ENCODE data around the gene MEF2A.

Gene MEF2A

DNA sequence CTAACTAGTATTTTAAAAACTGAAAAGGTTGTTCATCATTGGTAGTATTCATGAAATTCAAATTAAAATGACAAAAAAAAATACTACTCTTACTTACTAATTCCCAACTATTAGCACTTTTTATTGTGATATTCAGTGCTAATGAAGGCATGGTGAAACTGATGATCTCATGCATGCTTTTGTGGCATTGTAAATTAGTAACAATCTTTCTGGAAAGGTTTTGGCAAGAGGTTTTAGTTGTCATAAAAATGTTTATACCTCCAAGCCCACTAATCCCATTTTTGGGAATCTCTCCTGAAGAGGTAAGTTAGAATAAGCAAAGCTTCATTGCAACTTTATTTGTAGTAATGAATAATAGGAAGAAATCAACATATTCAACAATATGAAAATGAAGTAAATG is 114.5 kb downstream of the MEF2A start:
- ATAC-seq, result no peak
- Mint-ChIP-seq H3K27me3 (no peaks in the 10 kb centered on the region), H3K27ac (no peak overlapping the region)

DNA sequence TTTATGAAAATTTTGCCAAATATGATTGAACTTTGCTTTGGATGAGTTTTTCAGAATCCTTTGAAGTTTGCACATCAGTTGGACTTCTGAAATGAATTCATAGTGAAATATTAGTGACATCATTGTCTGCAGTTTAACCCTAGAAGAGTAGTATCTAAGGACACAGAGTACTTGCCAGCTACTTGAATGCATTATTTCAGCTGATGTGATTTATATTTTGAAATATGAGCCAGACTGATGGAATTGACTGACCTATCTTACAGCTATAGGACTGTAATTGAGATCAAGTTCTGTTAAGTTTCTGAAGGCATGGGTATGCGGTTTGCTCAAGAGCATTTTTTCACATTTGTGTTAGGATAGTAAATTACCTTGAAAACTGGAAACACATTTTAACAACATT is 116.2 kb downstream of the MEF2A start:
- peaks cover 34% of the 10 kb centered on the region for H3K4me1 Mint-ChIP-seq
- no peak overlapping the region for H3K27ac Mint-ChIP-seq
- H3K27me3 Mint-ChIP-seq, result no peaks in the 10 kb centered on the region
- no peak for DNase-seq
- no peak for ATAC-seq
- H3K9me3 Mint-ChIP-seq, result peaks cover 12 to 30% of the 10 kb centered on the region in 2 donors
- no peak overlapping the region for H3K4me3 Mint-ChIP-seq

More for the DNA sequence above, 114.5 kb downstream of the MEF2A start:
- H3K9me3 Mint-ChIP-seq, result peaks cover 8 to 15% of the 10 kb centered on the region in 2 donors
- DNase-seq, result no peak
- no peak overlapping the region for H3K4me3 Mint-ChIP-seq
- H3K4me1 Mint-ChIP-seq, result peaks cover 35% of the 10 kb centered on the region

DNA sequence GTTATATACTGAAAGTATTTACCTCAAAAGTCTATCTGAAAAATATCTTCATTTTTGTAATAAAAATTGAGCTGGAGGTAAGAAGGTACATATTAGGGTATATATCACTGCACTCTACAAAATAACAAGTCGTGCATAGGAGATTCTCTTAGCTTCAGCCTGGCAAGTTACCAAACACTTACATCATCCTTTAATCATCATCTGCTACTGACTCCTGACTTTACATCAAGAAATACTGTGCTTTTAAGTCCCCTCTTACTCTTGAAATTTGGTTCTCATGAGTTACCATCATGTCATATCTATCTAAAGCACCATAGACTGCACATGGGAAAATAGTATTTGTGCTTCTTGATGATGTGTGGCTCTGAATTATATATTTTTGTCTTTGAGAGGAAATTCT is 116.7 kb downstream of the MEF2A start:
- ATAC-seq (peak; percentile 54), DNase-seq (no peak)
- Mint-ChIP-seq H3K9me3 (peaks cover 15 to 30% of the 10 kb centered on the region in 2 donors), H3K27me3 (no peaks in the 10 kb centered on the region), H3K27ac (peak overlapping the region in 1 of 2 donors; percentile 84), H3K4me3 (peak overlapping the region; percentile 14 to 20), H3K4me1 (peaks cover 30% of the 10 kb centered on the region)

DNA sequence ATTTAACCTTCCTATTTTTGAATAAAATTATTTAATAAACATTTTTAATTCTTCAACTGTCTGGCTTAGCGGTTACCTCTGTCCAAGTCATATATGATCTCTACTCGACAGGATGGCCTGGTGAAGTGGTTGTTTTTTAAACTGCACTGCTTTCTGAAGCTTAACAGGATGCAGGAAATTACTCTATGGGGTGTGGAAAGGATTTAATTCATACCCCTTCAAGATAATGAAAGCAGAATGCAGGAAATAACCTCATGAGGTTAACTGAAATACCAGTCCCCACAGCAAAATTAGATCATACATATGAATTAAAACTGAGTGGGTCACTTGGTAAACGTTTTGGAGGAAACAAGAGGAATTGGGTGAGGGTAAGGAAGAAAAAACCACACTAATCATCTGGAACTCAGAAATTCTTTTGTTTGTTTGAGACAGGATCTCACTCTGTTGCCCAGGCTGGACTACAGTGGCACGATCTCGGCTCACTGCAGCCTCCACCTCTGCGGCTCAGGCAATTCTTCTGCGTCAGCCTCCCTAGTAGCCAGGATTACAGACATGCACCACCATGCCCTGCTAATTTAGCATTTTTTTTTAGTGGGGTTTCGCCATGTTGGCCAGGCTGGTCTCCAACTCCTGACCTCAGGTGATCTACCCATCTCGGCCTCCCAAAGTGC is 117.4 kb downstream of the MEF2A start:
- Mint-ChIP-seq H3K27ac (peak overlapping the region; percentile 83 to 87), H3K9me3 (peaks cover 16 to 30% of the 10 kb centered on the region in 2 donors), H3K4me1 (peaks cover 28% of the 10 kb centered on the region), H3K27me3 (no peaks in the 10 kb centered on the region), H3K4me3 (peak overlapping the region; percentile 24 to 43)
- peak in 1 of 2 donors; percentile 13 for DNase-seq
- ATAC-seq, result peak; percentile 99

DNA sequence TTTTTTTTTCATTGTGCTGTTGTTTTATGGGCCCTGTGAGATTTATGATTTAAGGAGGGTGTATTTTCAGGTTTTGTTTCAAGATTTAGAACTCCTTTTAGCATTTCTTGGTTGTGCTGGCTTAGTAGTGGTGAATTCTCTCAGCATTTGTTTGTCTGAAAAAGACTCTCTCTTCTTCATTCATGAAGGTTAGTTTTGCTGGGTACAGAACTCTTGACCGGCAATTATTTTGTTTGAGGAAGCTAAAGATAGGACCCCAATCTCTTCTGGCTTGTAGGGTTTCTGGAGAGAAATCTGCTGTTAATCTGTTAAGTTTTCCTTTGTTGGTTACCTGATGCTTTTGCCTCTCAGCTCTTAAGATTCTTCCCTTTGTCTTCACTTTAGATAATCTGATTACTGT is 120.5 kb downstream of the MEF2A start:
- H3K27me3 Mint-ChIP-seq, result no peaks in the 10 kb centered on the region
- peaks cover 22% of the 10 kb centered on the region for H3K4me1 Mint-ChIP-seq
- H3K9me3 Mint-ChIP-seq, result peaks cover 16 to 30% of the 10 kb centered on the region in 2 donors
- no peak for ATAC-seq
- no peak for DNase-seq
- H3K27ac Mint-ChIP-seq, result no peak overlapping the region
- no peak overlapping the region for H3K4me3 Mint-ChIP-seq

DNA sequence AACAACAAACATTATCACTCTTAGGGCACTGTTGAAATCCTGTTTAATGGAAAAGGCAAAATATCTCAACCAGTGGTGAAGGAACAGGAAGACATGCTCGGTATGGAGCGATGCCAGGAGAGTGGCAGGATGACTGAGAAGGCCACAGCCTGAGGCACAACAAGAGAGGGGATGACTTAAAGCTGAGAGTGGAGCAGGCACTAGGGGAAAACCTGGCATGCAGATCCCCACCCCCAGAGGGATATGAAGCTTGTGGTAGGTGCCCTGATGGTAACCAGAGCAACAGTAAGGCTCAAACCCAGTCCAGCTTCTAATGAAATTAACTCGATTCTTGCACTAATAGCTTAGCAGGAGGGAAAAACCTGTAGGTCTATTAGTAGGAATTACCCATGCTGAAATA is 127.0 kb downstream of the MEF2A start:
- Mint-ChIP-seq H3K4me1 (no peaks in the 10 kb centered on the region), H3K9me3 (no peaks in the 10 kb centered on the region), H3K4me3 (no peak overlapping the region), H3K27me3 (no peaks in the 10 kb centered on the region), H3K27ac (no peak overlapping the region)
- DNase-seq (no peak), ATAC-seq (no peak)

DNA sequence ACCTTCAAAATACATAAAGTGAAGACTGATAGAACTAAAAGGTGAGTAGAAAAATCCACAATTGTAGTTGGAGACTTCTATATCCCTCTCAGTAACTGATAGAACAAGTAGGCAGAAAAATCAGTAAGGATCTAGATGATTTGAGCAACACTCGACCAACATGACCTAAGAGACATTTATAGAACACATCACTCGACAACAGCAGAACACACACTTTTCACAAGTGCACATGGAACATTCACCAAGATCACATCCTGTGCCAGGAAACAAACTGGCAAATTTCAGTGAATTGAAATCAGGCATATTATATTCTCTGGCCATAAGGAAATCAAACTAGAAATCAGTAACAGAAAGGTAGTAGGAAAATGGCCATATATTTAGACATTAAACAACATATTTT is 130.3 kb downstream of the MEF2A start:
- no peak for ATAC-seq
- no peak for DNase-seq
- no peaks in the 10 kb centered on the region for H3K9me3 Mint-ChIP-seq
- H3K27me3 Mint-ChIP-seq, result no peaks in the 10 kb centered on the region
- H3K4me1 Mint-ChIP-seq, result no peaks in the 10 kb centered on the region
- no peak overlapping the region for H3K4me3 Mint-ChIP-seq
- peak overlapping the region in 1 of 2 donors; percentile 81 for H3K27ac Mint-ChIP-seq

DNA sequence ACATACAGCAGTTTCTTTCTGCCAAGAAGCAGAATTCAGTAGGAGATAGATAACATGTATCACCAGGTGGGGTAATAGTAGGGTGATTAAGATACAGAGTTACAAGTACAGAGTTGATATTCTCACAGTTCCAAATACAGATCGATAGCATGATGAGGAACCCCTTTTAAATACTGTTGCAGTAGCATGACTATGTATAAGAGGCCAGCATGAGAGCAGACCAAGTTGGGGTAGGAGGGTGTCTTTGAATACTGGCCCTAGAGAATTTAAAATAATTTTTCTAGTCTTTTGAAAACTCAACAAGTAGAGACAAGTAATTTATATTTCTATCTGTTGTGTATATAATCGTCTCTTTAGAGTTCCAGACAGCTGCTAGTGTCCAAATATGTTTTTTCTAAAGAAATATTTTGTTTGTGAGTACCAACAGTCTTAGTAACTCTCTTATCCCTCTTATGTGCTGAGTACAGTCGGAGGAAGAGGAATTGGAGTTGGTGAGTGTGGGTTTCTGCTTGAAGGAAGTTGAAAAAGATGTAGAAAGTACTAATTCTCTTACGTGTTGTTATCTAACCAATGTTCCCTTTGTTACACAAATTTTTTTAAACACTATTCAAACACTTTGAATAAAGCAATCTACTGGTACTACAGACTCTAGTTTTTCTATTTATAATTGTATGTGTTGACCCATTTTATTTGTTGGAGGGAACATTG is 137.3 kb downstream of the MEF2A start:
- Mint-ChIP-seq H3K4me3 (peak overlapping the region in 1 of 2 donors; percentile 34), H3K27me3 (no peaks in the 10 kb centered on the region), H3K27ac (peak overlapping the region; percentile 85 to 88), H3K4me1 (peaks cover 44% of the 10 kb centered on the region), H3K9me3 (no peaks in the 10 kb centered on the region)
- DNase-seq (no peak), ATAC-seq (no peak)

DNA sequence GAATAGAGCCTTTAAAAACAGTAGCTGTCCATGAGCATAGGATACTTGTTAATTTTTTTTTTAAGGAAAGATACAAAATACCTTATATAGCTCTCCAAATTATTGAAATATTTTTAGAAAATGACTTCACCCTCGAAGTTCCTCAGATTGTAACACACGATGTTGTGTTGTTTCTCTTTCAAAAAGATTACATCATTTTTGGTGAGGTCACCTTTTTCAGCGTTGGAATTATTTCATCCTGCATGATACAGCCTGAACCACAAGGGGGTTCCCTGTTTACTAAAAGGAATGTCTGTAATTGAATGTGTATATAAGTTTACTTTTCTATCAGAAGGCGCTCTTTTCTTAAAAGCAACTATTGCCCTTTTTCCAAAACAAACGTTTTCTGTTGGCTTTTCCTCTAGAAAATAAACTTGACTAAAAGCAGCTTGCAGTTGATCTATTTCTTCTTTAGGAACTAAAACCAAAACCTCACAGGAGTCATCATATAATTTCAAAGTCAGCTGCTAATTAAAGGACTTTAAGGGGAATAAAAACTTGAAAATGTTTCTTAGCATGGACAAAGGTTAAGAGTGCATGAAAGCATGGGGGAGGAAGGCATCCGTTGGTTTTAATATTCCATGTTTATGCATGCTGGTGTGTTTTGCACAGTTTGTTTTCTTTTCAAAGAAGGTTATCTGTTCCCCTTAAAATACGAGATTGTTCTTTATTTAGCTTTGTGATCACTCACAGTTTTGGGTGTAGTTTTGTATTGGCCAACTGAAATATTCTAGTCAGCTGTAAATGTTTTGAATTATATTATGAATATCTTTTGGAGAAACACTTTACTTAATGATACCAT is 138.0 kb downstream of the MEF2A start:
- peak overlapping the region; percentile 85 to 88 for H3K27ac Mint-ChIP-seq

DNA sequence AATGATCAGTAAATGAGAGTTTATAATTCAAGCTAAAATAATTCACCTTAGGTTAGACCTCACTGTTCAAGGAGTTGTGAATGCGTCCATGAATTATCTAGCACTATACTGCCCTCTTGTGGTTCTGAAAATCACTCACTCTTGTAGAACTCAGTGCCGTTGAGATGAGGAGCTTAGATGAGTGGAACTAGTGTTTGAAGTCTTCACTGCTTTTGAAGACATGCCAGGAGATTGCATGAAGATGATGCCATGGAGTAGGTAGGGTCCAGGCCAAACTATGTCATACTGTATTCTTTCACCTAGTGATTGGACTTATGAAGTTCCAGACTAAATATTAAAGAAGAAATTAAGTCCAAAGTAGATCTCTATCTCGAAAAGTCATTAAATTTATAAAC is 138.7 kb downstream of the MEF2A start:
- Mint-ChIP-seq H3K4me1 (peaks cover 57% of the 10 kb centered on the region), H3K4me3 (no peak overlapping the region), H3K9me3 (no peaks in the 10 kb centered on the region), H3K27me3 (no peaks in the 10 kb centered on the region), H3K27ac (peak overlapping the region; percentile 85 to 88)
- ATAC-seq (peak; percentile 71), DNase-seq (peak; percentile 39)

More for the DNA sequence above, 138.0 kb downstream of the MEF2A start:
- no peaks in the 10 kb centered on the region for H3K27me3 Mint-ChIP-seq
- H3K9me3 Mint-ChIP-seq, result no peaks in the 10 kb centered on the region
- ATAC-seq, result peak; percentile 34
- no peak for DNase-seq
- H3K4me3 Mint-ChIP-seq, result peak overlapping the region in 1 of 2 donors; percentile 31
- peaks cover 51% of the 10 kb centered on the region for H3K4me1 Mint-ChIP-seq

DNA sequence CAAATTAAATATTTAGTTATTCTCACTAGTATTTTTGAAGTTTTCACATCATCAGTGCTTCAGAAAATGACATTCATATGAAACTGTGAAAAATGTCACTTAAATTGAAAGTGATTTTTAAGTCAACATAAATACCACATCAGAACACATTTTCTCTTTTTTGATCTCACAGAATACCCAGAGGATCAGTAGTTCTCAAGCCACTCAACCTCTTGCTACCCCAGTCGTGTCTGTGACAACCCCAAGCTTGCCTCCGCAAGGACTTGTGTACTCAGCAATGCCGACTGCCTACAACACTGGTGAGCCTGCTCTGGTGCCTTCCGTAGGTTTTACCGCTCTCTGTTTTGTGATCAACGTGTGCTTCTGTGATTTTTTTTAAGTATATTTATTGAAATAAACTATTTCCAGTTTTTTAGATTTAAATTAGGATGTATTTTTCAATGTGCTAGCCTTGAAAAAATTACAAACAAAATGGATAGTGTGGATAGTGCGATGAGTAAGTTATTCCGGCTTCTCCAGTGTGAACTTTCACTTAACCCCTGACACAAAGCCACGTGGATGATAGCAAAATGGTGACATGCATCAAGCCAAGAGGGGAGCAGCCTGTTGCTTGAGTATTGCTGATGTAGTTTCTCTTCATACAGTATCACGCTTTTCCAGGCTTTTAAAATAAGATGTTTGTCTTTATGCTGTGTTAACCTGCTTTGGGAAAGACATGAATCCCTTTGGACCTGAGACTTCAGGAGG is 140.9 kb downstream of the MEF2A start:
- no peaks in the 10 kb centered on the region for H3K27me3 Mint-ChIP-seq
- H3K9me3 Mint-ChIP-seq, result no peaks in the 10 kb centered on the region
- DNase-seq (peak; percentile 36 to 64), ATAC-seq (peak; percentile 88)
- H3K27ac Mint-ChIP-seq, result peak overlapping the region; percentile 93 to 94
- H3K4me3 Mint-ChIP-seq, result peak overlapping the region; percentile 78 to 80
- H3K4me1 Mint-ChIP-seq, result peaks cover 59% of the 10 kb centered on the region

DNA sequence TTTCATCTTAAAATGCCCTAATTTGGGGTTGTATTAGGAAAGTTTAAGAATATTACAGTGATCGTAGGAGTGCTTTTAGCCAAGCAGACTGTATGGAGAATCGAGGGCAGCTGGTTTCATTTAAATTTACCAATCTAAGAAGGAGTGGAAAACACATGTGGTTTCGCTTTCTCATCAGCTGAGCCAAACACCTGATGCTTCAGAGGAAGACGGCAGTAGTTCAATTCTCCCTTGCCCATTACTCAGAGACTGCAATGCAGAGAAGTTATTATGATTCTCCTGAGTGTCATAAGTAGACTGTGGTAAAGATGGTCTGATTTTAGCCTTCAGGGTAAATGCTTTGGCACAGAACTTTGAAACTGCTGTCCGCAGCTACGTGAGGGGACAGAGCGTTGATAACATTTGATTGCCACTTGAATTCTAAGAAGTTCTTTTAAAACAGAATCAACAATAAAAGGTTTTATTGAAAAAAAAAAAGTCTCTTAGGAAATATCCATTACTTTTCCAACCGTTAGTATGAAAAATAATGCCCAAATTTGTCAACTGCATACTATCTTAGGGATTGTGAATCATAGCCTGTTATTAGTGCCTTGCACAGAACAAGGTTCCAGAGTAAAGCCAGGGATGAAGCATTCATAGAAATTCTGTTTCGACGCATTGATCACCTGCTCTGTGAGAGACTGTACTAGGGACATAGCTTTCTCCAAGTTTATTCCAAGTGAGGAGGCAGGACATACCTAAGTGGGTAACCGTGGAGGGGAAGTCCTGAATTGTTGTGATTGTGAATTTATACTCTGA is 141.9 kb downstream of the MEF2A start:
- peaks cover 67% of the 10 kb centered on the region for H3K4me1 Mint-ChIP-seq
- peak overlapping the region; percentile 78 to 80 for H3K4me3 Mint-ChIP-seq
- no peaks in the 10 kb centered on the region for H3K9me3 Mint-ChIP-seq
- peak in 1 of 2 donors; percentile 48 for DNase-seq
- peak overlapping the region; percentile 93 to 94 for H3K27ac Mint-ChIP-seq
- H3K27me3 Mint-ChIP-seq, result no peaks in the 10 kb centered on the region
- ATAC-seq, result peak; percentile 85

DNA sequence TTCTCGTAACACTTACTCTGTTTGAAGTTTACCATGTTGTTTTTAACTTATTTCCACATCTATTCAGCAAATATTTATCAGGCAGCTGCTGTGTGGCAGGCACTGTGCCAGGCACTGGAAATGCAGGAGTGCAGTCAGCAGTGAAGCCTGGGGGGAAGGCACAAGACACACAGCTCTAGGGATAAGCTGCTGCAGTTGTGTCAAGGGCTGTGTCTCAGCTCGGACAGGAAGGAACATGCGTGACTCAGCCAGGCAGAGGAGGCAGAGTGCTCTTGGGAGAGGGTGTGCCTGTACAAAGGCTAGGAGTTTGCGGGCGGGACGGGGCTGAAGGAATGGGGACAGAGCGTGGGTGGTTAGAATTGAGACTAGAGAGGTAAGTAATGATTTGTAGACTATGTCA is 142.8 kb downstream of the MEF2A start:
- H3K27ac Mint-ChIP-seq, result peak overlapping the region in 1 of 2 donors; percentile 48
- H3K4me3 Mint-ChIP-seq, result no peak overlapping the region
- DNase-seq (no peak), ATAC-seq (no peak)
- H3K9me3 Mint-ChIP-seq, result no peaks in the 10 kb centered on the region
- no peaks in the 10 kb centered on the region for H3K27me3 Mint-ChIP-seq
- peaks cover 64% of the 10 kb centered on the region for H3K4me1 Mint-ChIP-seq

DNA sequence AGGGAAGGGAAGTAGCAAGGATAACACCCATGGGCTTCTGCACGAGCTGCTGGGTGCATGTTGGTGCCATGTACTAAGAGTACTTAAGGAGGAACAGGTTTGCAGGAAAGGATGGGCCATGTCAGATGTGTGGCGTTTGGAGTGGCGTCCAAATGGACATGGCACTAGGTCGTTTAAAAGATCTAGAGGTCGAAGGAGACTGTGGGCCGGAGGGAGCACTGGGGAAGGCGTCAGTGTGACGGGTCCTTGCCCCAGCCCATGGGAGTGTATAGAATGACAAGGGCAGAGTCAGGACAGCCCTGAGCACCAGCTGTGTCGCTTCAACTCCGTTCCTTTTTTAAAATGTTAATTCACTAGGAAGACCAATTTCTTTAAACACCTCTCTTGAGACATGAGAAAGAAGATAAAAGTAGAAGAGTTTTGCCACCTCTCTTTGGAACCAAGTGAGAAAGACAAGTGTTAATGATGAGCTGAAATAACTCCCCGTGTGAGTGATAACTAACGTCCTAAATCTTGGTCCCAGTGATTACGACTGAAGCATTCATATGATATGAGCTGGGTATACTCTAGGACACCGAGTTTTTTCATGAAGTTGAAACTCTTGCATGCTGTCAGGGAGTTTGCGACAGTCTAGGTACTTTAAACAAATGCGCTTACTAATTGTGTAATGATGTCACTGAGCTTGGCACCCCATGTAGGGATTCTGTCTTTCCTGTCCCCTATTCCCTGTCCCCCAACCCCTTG is 143.6 kb downstream of the MEF2A start:
- H3K4me1 Mint-ChIP-seq, result peaks cover 55% of the 10 kb centered on the region
- no peak for DNase-seq
- H3K27me3 Mint-ChIP-seq, result no peaks in the 10 kb centered on the region
- H3K4me3 Mint-ChIP-seq, result no peak overlapping the region
- no peak overlapping the region for H3K27ac Mint-ChIP-seq
- no peak for ATAC-seq
- H3K9me3 Mint-ChIP-seq, result no peaks in the 10 kb centered on the region

Data from stimulated activated naive CD8-positive, alpha-beta T cell treated with anti-CD3 and anti-CD28 coated beads, Interleukin-15, amount 100 ng/mL, for 72 hours (primary cell).